ENCODE results near the gene SH3GL1. TPM values are rescaled to one million over a fixed set of nuclear protein-coding genes. Genes with fewer than 3 reads are reported as not detected.

Gene SH3GL1
- polyA plus RNA-seq, 1 donor (not counting 4 experiments of a cell fraction or from before 2014, with no cell fraction given) = 47.4 TPM

- no peak overlapping the region for H3K27ac ChIP-seq (ENCODE audit: control insufficient read depth, insufficient read depth, low read length)
- no peak overlapping the region for H2AFZ ChIP-seq (ENCODE audit: control insufficient read depth, low read length)
- H3K9me3 ChIP-seq (ENCODE audit: control insufficient read depth, low read depth, low read length) = no peaks in the 10 kb centered on the region
- H3K9me1 ChIP-seq (ENCODE audit: control insufficient read depth, extremely low read depth, insufficient read depth, low read length) = no peaks in the 10 kb centered on the region
- no peak overlapping the region for H3K4me3 ChIP-seq (ENCODE audit: control insufficient read depth in 2 of 3, extremely low read depth in 1 of 3, insufficient read depth in 2 of 3, low read depth in 1 of 3, low read length in 3 of 3)
- no peaks in the 10 kb centered on the region for H3K79me2 ChIP-seq (ENCODE audit: control insufficient read depth, insufficient read depth, low read length)
- no peak overlapping the region for H3K9ac ChIP-seq (ENCODE audit: control insufficient read depth, extremely low read depth, insufficient read depth, low read length)
- no peaks in the 10 kb centered on the region for H3K27me3 ChIP-seq (ENCODE audit: control insufficient read depth, extremely low read depth, insufficient read depth, low read length)
- no peaks in the 10 kb centered on the region for H3K4me1 ChIP-seq (ENCODE audit: control insufficient read depth, extremely low read depth, insufficient read depth, low read length)
- no peak for FAIRE-seq
- H4K20me1 ChIP-seq (ENCODE audit: control insufficient read depth, extremely low read depth, insufficient read depth, low read length) = no peaks in the 10 kb centered on the region
- no peak overlapping the region for H3K4me2 ChIP-seq (ENCODE audit: control insufficient read depth, extremely low read depth, insufficient read depth, low read depth, low read length)
- peaks cover 0 to 4% of the 10 kb centered on the region in 2 experiments for H3K36me3 ChIP-seq (ENCODE audit: control insufficient read depth in 2 of 2, extremely low read depth in 1 of 2, insufficient read depth in 2 of 2, low read length in 2 of 2)
- dilution Hi-C loops (cut with MboI; ENCODE audit: extremely low pct_ligation_motif_present, low sequenced_read_pairs) = no loop called here
- DNase-seq (ENCODE audit: low read depth, low spot score) = no peak
- no peak for TF ChIP-seq EZH2 (IDR thresholded peaks at IDR 0.05; ENCODE audit: low read length)
- no peak for TF ChIP-seq CTCF (optimal IDR thresholded peaks at IDR 0.05 in 1 of 3, IDR thresholded peaks at IDR 0.05 in 1 of 3, conservative IDR thresholded peaks at IDR 0.05 in 1 of 3; ENCODE audit: extremely low read depth in 1 of 3, insufficient read depth in 2 of 3, low read length in 3 of 3)
Measured at GRCh38 chr19:4323692-4324091, 76.7 kb downstream of the SH3GL1 start.

- Histone ChIP-seq H4K20me1 (ENCODE audit: control insufficient read depth, extremely low read depth, insufficient read depth, low read length) (no peaks in the 10 kb centered on the region), H3K9me1 (ENCODE audit: control insufficient read depth, extremely low read depth, insufficient read depth, low read length) (no peaks in the 10 kb centered on the region), H3K27ac (ENCODE audit: control insufficient read depth, insufficient read depth, low read length) (no peak overlapping the region), H3K4me3 (ENCODE audit: control insufficient read depth in 2 of 3, extremely low read depth in 1 of 3, insufficient read depth in 2 of 3, low read depth in 1 of 3, low read length in 3 of 3) (no peak overlapping the region), H3K9ac (ENCODE audit: control insufficient read depth, extremely low read depth, insufficient read depth, low read length) (no peak overlapping the region), H3K36me3 (ENCODE audit: control insufficient read depth in 2 of 2, extremely low read depth in 1 of 2, insufficient read depth in 2 of 2, low read length in 2 of 2) (peaks cover 0 to 4% of the 10 kb centered on the region in 2 experiments), H2AFZ (ENCODE audit: control insufficient read depth, low read length) (no peak overlapping the region), H3K27me3 (ENCODE audit: control insufficient read depth, extremely low read depth, insufficient read depth, low read length) (no peaks in the 10 kb centered on the region), H3K4me2 (ENCODE audit: control insufficient read depth, extremely low read depth, insufficient read depth, low read depth, low read length) (no peak overlapping the region), H3K79me2 (ENCODE audit: control insufficient read depth, insufficient read depth, low read length) (no peaks in the 10 kb centered on the region), H3K4me1 (ENCODE audit: control insufficient read depth, extremely low read depth, insufficient read depth, low read length) (no peaks in the 10 kb centered on the region), H3K9me3 (ENCODE audit: control insufficient read depth, low read depth, low read length) (no peaks in the 10 kb centered on the region)
- no peak for FAIRE-seq
- no peak for DNase-seq (ENCODE audit: low read depth, low spot score)
- dilution Hi-C loops (cut with MboI; ENCODE audit: extremely low pct_ligation_motif_present, low sequenced_read_pairs) = no loop called here
- TF ChIP-seq EZH2 (IDR thresholded peaks at IDR 0.05; ENCODE audit: low read length) (no peak), CTCF (optimal IDR thresholded peaks at IDR 0.05 in 1 of 3, IDR thresholded peaks at IDR 0.05 in 1 of 3, conservative IDR thresholded peaks at IDR 0.05 in 1 of 3; ENCODE audit: extremely low read depth in 1 of 3, insufficient read depth in 2 of 3, low read length in 3 of 3) (no peak)
Measured at GRCh38 chr19:4322942-4323665, 77.2 kb downstream of the SH3GL1 start.

Data from keratinocyte (primary cell).